K562 (cell line): ENCODE measurements around the gene LPCAT2. TPM values are rescaled to one million over a fixed set of nuclear protein-coding genes. Genes with fewer than 3 reads are reported as not detected.

ENCODE experiments used
- ATAC-seq: fragments of 200-7000 bp; cut with Tn5 transposase; 3 replicates; pipeline ENCODE4 v1.9.1; 2020; ENCODE audit warnings: moderate library complexity
- BruUV-seq: library from RNA; stranded (reverse); fragments of 400-500 nt; replicated peaks from 2 replicates; lab custom pipeline; 2021; lab: Mats Ljungman, UMichigan
- CTCF ChIA-PET: fragments of 300-600 bp; formaldehyde crosslinking; extraction: SDS; loops from one replicate; lab custom pipeline; 2021; ENCODE audit warnings: low intra/inter-chr PET ratio; lab: Yijun Ruan, JAX
- POLR2A ChIA-PET: fragments of 300-600, 350-650 bp; sonication (Branson Sonifier 250); formaldehyde crosslinking; extraction: SDS; loops from one replicate; lab custom pipeline; 2021; ENCODE audit warnings: antibody characterized with exemption, inconsistent platforms; lab: Yijun Ruan, JAX
- DNase-seq, 4 experiments: peaks; one replicate each; pipeline versions ENCODE4 v3.0.0 to v3.0.0-alpha.2; 2011 to 2018; ENCODE audit warnings: low spot score in 3 of 4, mixed read lengths in 3 of 4; ENCODE audit errors: extremely low read depth in 1 of 4
- FAIRE-seq: peaks from 2 replicates; lab custom pipeline; 2011; peaks lifted over from hg19 to GRCh38; lab: Jason Lieb, UNC
- H2AFZ ChIP-seq: 2 replicates; pipeline ENCODE4 v1.6.0; 2011; ENCODE audit warnings: low read depth, low read length, control low read depth, inconsistent platforms
- H3K27ac ChIP-seq: fragments of 200-600 bp; 3 replicates; pipeline ENCODE4 v1.8.0; 2011; ENCODE audit warnings: low read depth, mild to moderate bottlenecking, control low read depth, inconsistent platforms, low read length, moderate library complexity, mixed read lengths; ENCODE audit errors: extremely low read depth
- H3K27me3 ChIP-seq, 2 experiments: fragments of 300-600 bp in 1 of 2; 2 replicates in 1 of 2; 3 replicates in 1 of 2; pipeline versions ENCODE4 v1.6.0 to v1.8.0; 2011; ENCODE audit warnings: inconsistent platforms in 2 of 2, low read length in 2 of 2, mild to moderate bottlenecking in 1 of 2, mixed read lengths in 1 of 2, moderate library complexity in 1 of 2; ENCODE audit not compliant: control insufficient read depth in 2 of 2, insufficient read depth in 2 of 2
- H3K36me3 ChIP-seq: fragments of 300-600 bp; 3 replicates; pipeline ENCODE4 v1.8.0; 2011; ENCODE audit warnings: mild to moderate bottlenecking, low read length, inconsistent platforms; ENCODE audit not compliant: control insufficient read depth, insufficient read depth
- H3K4me1 ChIP-seq, 2 experiments: fragments of 200-600 bp in 1 of 2; replicated peaks in 1 of 2; 2 replicates in 1 of 2; 3 replicates in 1 of 2; pipeline versions ENCODE4 v1.5.1 to v1.8.0; 2011; ENCODE audit warnings: inconsistent platforms in 2 of 2, low read length in 2 of 2, mild to moderate bottlenecking in 1 of 2, mixed read lengths in 1 of 2, moderate library complexity in 1 of 2; ENCODE audit not compliant: control insufficient read depth in 2 of 2, insufficient read depth in 2 of 2
- H3K4me2 ChIP-seq: 2 replicates; pipeline ENCODE4 v1.6.1; 2011; ENCODE audit warnings: low read length, control low read depth, inconsistent platforms, mixed read lengths; ENCODE audit not compliant: insufficient read depth
- H3K4me3 ChIP-seq: fragments of 200-600 bp; sonication (generic), shearing (Covaris generic); 2 replicates; pipeline ENCODE4 v1.5.1; 2016; ENCODE audit warnings: control low read depth, inconsistent platforms
- H3K79me2 ChIP-seq: fragments of 200-600 bp; 3 replicates; pipeline ENCODE4 v1.8.0; 2011; ENCODE audit warnings: low read length, inconsistent platforms; ENCODE audit not compliant: control insufficient read depth, insufficient read depth
- H3K9ac ChIP-seq, 2 experiments: 2 replicates each; pipeline versions ENCODE4 v1.6.0 to v1.6.1; 2011; ENCODE audit warnings: low read depth in 2 of 2, low read length in 2 of 2, control low read depth in 1 of 2, inconsistent platforms in 1 of 2, mild to moderate bottlenecking in 1 of 2, mixed read lengths in 1 of 2; ENCODE audit not compliant: insufficient read depth in 1 of 2
- H3K9me1 ChIP-seq: one replicate; pipeline ENCODE4 v1.6.0; 2011; ENCODE audit warnings: inconsistent platforms, mild to moderate bottlenecking, low read length, moderate library complexity; ENCODE audit not compliant: control insufficient read depth, insufficient read depth
- H3K9me3 ChIP-seq: replicated peaks from 2 replicates; pipeline ENCODE4 v1.5.1; 2011; ENCODE audit warnings: low read depth, low read length, inconsistent platforms; ENCODE audit not compliant: control insufficient read depth, insufficient read depth
- H4K20me1 ChIP-seq: replicated peaks from 2 replicates; pipeline ENCODE4 v1.6.1; 2011; ENCODE audit warnings: low read length, inconsistent platforms, mixed read lengths; ENCODE audit not compliant: control insufficient read depth, insufficient read depth
- CEBPG ChIP-seq, 3 experiments: fragments of 200-800 bp in 1 of 3; sonication (Bioruptor generic) in 1 of 3; sonication (generic) in 1 of 3; formaldehyde crosslinking in 1 of 3; IDR thresholded peaks in 2 of 3; conservative IDR thresholded peaks in 1 of 3; 2 replicates each; pipeline versions ENCODE4 v1.6.1 to v1.8.0; 2016 to 2022; ENCODE audit warnings: missing compliant biosample characterization in 2 of 3, missing genetic modification characterization in 2 of 3, mild to moderate bottlenecking in 1 of 3, missing genetic modification reagents in 1 of 3
- HMGN3 ChIP-seq: IDR thresholded peaks from 2 replicates; pipeline ENCODE4 v1.6.1; 2011; ENCODE audit warnings: borderline replicate concordance, low read depth, mild to moderate bottlenecking, mixed read lengths, low read length; ENCODE audit not compliant: insufficient read length; ENCODE audit errors: extremely low read depth
- KLF6 ChIP-seq: fragments of 250-450 bp; sonication (Bioruptor Pico); IDR thresholded peaks from 2 replicates; pipeline ENCODE4 v1.4.0; 2020; ENCODE audit warnings: mild to moderate bottlenecking, moderate library complexity, borderline replicate concordance
- NR3C1 ChIP-seq: sonication (generic); formaldehyde crosslinking; IDR thresholded peaks from 2 replicates; pipeline ENCODE4 v1.8.1; 2022; ENCODE audit warnings: missing genetic modification reagents
- POLR2G ChIP-seq: fragments of 200-400 bp; formaldehyde crosslinking; IDR thresholded peaks from 2 replicates; pipeline ENCODE4 v1.6.1; 2017; ENCODE audit warnings: low read depth, mild to moderate bottlenecking, antibody characterized with exemption, low read length, moderate library complexity
- SAFB ChIP-seq: fragments of 200-400 bp; formaldehyde crosslinking; IDR thresholded peaks from 2 replicates; pipeline ENCODE4 v1.6.1; 2017; ENCODE audit warnings: low read depth, low read length, borderline replicate concordance
- SMARCB1 ChIP-seq: IDR thresholded peaks from 2 replicates; pipeline ENCODE4 v1.6.1; 2011; ENCODE audit warnings: improper control_type of control experiment, low read depth; ENCODE audit not compliant: insufficient read length
- ZBTB1 ChIP-seq: sonication (generic); formaldehyde crosslinking; IDR thresholded peaks from 2 replicates; pipeline ENCODE4 v1.8.1; 2023; ENCODE audit warnings: missing genetic modification reagents, low read depth, mild to moderate bottlenecking, borderline replicate concordance
- ZNF316 ChIP-seq: fragments of 450-650 bp; IDR thresholded peaks from 2 replicates; pipeline ENCODE4 v1.6.1; 2016
- in situ Hi-C: fragments of 300-500 bp; cut with MboI; formaldehyde crosslinking; loops from 4 replicates; pipeline ENCODE4 v1.15.0; 2018; ENCODE audit warnings: inconsistent platforms, mixed read lengths
- intact Hi-C: fragments of 100-400 bp; cut with micrococcal nuclease; formaldehyde crosslinking; loops from 2 replicates; pipeline ENCODE4 v1.14.2; 2022
- polyA plus RNA-seq, 8 experiments: library from polyadenylated mRNA; depleted of rRNA in 4 of 8; stranded (reverse) in 5 of 8; unstranded in 3 of 8; fragments of >200 nt; fragmentation: Nextera tagmentation in 2 of 8; fragmentation: Illumina TruSeq in 1 of 8; extraction: Ambion mirVana in 2 of 8; extraction: Trizol in 1 of 8; gene quantifications; 2 replicates each; pipeline versions ENCODE4 v1.2.1 to v1.2.3, GENCODE V29; 2011 to 2014; ENCODE audit warnings: inconsistent platforms in 1 of 8, missing spikeins in 1 of 8
- total RNA-seq, 7 experiments: library from RNA; depleted of rRNA in 6 of 7; stranded (reverse); fragments of >200 nt in 6 of 7; fragmentation: Illumina TruSeq in 2 of 7; extraction: Trizol in 2 of 7; gene quantifications; 2 replicates each; pipeline versions ENCODE4 v1.2.1 to v1.2.3, GENCODE V29; 2011 to 2021; ENCODE audit warnings: low replicate concordance in 1 of 7
- TF ChIP-seq, protein P1 (sequence below): fragments of 450-650 bp; IDR thresholded peaks from one replicate; pipeline ENCODE4 v1.6.1; 2018; ENCODE audit warnings: mild to moderate bottlenecking, moderate library complexity; ENCODE audit not compliant: partially characterized antibody
- TF ChIP-seq, protein P2 (sequence below): IDR thresholded peaks from 2 replicates; pipeline ENCODE4 v1.6.1; 2012; ENCODE audit warnings: low read depth, low read length, improper control_type of control experiment, borderline replicate concordance
- TF ChIP-seq, protein P3 (sequence below): sonication (generic); formaldehyde crosslinking; IDR thresholded peaks from 2 replicates; pipeline ENCODE4 v1.9.0; 2022; ENCODE audit warnings: mild to moderate bottlenecking, missing genetic modification reagents

The LPCAT2 gene
- total and polyA plus RNA-seq, 9 of the 15 experiments (the other 6 are each of a cell fraction or from before 2014, with no cell fraction given), result 2.9 to 15.0 (median 7.3) TPM

GRCh38 chr16:55592306-55592705, 83.4 kb downstream of the LPCAT2 start:
- no peak for FAIRE-seq
- Histone ChIP-seq H3K27me3 (no peaks in the 10 kb centered on the region), H4K20me1 (no peaks in the 10 kb centered on the region), H3K4me3 (no peak overlapping the region), H3K4me1 (no peaks in the 10 kb centered on the region), H3K27ac (no peak overlapping the region), H3K36me3 (no peaks in the 10 kb centered on the region), H3K9me1 (no peaks in the 10 kb centered on the region), H3K9ac (no peak overlapping the region), H3K9me3 (no peaks in the 10 kb centered on the region), H3K79me2 (no peaks in the 10 kb centered on the region), H2AFZ (no peak overlapping the region; the same call in 1 of the 2 replicates), H3K4me2 (no peak overlapping the region)
- intact Hi-C loops, result no loop called here
- ChIA-PET POLR2A (interaction anchor here (1.0 kb wide), 1 partner anchor 8 kb away, joined by 3 read pairs; no protein-coding TSS in a partner anchor), CTCF (interaction anchor here (0.7 kb wide), 1 partner anchor 103 kb away, joined by 3 read pairs; no protein-coding TSS in a partner anchor)
- BruUV-seq, result no TSS peak
- TF ChIP-seq, protein P1, sequence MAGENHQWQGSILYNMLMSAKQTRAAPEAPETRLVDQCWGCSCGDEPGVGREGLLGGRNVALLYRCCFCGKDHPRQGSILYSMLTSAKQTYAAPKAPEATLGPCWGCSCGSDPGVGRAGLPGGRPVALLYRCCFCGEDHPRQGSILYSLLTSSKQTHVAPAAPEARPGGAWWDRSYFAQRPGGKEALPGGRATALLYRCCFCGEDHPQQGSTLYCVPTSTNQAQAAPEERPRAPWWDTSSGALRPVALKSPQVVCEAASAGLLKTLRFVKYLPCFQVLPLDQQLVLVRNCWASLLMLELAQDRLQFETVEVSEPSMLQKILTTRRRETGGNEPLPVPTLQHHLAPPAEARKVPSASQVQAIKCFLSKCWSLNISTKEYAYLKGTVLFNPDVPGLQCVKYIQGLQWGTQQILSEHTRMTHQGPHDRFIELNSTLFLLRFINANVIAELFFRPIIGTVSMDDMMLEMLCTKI, result no peak
- no peak for TF ChIP-seq POLR2G
- TF ChIP-seq, protein P2, sequence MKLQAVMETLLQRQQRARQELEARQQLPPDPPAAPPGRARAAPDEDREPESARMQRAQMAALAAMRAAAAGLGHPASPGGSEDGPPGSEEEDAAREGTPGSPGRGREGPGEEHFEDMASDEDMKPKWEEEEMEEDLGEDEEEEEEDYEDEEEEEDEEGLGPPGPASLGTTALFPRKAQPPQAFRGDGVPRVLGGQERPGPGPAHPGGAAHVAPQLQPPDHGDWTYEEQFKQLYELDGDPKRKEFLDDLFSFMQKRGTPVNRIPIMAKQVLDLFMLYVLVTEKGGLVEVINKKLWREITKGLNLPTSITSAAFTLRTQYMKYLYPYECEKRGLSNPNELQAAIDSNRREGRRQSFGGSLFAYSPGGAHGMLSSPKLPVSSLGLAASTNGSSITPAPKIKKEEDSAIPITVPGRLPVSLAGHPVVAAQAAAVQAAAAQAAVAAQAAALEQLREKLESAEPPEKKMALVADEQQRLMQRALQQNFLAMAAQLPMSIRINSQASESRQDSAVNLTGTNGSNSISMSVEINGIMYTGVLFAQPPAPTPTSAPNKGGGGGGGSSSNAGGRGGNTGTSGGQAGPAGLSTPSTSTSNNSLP, result no peak
- no peak for TF ChIP-seq SAFB
- no peak for TF ChIP-seq ZBTB1 (CRISPR knock-in tag)
- no peak for TF ChIP-seq KLF6
- no peak for TF ChIP-seq NR3C1
- no peak for TF ChIP-seq ZNF316
- no peak for TF ChIP-seq SMARCB1
- TF ChIP-seq, protein P3, sequence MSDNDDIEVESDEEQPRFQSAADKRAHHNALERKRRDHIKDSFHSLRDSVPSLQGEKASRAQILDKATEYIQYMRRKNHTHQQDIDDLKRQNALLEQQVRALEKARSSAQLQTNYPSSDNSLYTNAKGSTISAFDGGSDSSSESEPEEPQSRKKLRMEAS (CRISPR knock-in tag), result no peak
- TF ChIP-seq HMGN3, result no peak
- no peak for TF ChIP-seq CEBPG (CRISPR knock-in tag; IDR thresholded peaks at IDR 0.05)
- no peak for TF ChIP-seq CEBPG (tag; conservative IDR thresholded peaks at IDR 0.05 in 1 of 2, IDR thresholded peaks at IDR 0.05 in 1 of 2)
- DNase-seq, result no peak
- no peak for ATAC-seq
- in situ Hi-C loops, result no loop called here
